Activated CD8-positive, alpha-beta memory T cell treated with anti-CD3 and anti-CD28 coated beads for 1 hour (primary cell): ENCODE measurements around the gene USP27X.

Experiments
- DNase-seq, 2 donors: peaks; one replicate each; pipeline ENCODE4 v3.0.0-alpha.2; 2020; ENCODE audit warnings: low read depth in 1 of 2; ENCODE audit errors: extremely low read depth in 1 of 2

Gene USP27X

DNA sequence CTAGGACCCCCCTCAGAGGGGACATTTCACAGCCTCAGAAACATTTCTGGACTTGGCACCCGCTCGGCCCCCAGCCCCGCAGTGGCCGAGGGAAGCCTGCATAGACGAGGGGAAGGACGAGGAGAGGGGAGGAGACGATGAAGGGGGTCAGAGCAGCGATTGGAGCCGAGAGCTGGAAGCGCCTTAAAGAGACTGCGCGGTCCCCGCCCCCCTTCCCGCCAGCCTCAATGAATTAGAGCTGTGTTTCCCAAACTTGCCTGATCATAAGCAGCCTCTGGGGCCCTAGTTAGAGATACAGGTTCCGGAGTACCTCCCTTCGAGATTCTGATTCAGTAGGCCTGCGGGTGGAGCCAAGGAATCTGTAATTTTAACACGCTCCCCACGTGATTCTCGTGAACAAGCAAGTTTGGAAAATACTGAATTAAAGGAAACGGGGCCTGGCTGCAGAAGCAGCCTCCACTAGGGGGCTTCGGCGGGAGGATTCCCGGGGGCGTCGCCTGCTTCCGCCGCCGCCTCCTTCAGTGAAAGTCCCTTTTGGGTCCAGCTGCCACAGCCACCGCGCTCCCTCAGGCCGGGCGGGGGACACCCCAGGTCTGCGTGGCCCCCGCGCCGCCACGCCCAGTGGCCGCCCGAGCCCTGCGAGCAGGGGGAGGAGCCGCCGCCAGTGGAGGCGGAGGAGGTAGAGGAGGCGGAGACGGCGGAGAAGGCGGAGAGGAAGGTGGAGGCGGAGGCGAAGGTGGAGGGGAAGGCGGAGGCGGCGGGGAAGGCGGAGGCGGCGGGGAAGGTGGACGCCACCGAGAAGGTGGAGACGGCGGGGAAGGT, at the start of gene USP27X:
TSS of gene USP27X (plus strand) at position 651 of the 822 bp plus-strand sequence. CDS start 824 bp downstream, outside the sequence.
- DNase-seq = peak; percentile 46 to 65

- no peak for DNase-seq
Observed at GRCh38 chrX:49838374-49838773, 40.9 kb upstream of the USP27X start.

- DNase-seq = peak in 1 of 2 donors; percentile 3
Observed at GRCh38 chrX:49840679-49841078, 38.6 kb upstream of the USP27X start.

- DNase-seq = no peak
Observed at GRCh38 chrX:49842621-49843020, 36.7 kb upstream of the USP27X start.

DNA sequence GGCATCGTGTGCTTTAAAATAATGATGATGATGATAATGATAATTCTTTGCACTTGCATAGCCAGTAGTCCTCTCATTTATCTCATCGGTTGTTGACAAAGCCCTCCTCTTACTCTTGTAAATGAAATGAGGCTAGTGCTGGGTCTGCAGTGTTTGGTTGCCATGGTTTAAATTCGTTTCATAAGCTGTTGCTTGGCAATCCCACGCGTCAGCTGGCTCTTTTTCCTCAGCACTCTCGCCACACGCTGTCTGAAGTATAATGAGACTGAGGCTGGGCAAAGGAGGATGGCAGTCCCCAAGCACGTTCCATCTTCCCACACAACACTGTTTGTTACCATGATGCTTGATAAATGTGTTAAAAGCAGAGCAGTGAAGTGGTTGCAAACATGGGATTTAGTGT, 34.7 kb upstream of the USP27X start:
- DNase-seq = no peak

DNA sequence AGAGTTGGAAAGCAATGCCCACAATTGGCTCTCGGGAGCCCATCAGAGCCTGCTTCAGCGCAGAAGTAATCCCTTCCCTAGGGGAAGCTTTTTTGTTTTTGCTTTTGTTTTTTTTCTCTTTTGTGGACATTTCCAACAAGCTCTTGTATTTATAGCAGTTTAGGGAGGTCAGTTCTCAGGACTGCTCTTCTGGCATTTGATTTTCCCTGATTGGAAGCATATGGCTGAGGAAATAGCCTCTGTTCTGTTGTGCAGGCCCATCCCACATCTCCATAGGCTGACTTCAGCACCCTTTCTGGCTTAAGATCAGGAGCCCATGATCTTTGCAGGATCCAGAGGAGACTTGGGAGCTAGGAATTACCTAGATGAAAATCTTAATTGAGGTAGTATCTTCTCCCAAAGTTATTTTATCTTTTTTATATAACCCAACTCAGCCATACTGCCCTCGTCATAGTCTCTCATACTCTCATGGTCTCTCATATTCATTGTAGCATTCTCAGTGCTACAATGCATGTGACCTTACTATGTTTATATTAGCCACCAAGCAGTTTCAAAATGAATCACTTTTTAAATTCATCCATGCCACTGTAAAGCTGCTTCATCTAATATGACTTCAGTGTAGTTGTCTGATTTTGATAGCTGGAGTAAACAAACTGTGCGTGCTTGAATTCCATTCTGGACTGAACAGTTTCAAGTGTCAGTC, 33.4 kb upstream of the USP27X start:
- no peak for DNase-seq

- DNase-seq = no peak
Observed at GRCh38 chrX:49846522-49846921, 32.8 kb upstream of the USP27X start.

GRCh38 chrX:49848275-49848674, 31.0 kb upstream of the USP27X start:
- no peak for DNase-seq

- DNase-seq = no peak
Observed at GRCh38 chrX:49850028-49850427, 29.3 kb upstream of the USP27X start.

DNA sequence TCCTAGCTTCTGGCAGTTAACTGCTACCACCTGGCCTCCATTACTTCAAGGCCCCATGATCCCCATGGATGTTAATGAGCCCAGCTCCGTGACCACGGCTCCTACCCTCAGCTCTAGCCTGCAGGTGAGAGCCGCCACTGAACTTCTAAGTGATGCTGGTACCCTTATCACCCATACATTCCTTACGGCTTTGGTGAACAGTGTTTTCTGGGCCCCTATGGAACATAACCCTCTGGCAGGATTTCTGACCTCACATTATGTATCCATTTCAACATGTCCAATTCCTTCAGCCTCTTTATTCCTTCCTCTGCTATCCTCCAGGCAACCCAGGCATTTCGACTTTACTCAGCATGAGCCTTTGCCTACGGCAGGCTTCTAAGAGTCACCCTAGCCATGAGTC, 25.6 kb upstream of the USP27X start:
- DNase-seq = no peak

- DNase-seq = no peak
Observed at GRCh38 chrX:49856819-49857218, 22.5 kb upstream of the USP27X start.

GRCh38 chrX:49858341-49858740, 20.9 kb upstream of the USP27X start:
- DNase-seq = no peak

DNA sequence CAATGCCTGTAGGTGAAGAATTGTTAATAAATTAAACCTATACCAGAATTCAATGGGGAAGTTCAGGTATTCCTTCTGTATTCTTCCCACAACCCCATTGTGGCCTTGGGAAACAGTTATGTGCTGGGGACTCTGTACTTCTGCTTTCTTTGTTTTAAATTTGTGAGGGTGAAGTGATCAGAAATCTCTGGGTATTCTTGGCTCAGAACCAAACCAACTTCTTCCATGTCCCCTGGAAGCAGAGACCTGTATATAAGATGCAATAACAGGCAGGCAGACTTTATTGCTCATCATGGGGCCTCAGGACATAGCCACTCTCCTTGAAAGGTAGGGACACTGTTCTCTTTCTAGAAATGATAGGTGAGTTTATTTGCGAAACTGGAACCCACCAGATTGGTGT, 19.8 kb upstream of the USP27X start:
- no peak for DNase-seq

DNA sequence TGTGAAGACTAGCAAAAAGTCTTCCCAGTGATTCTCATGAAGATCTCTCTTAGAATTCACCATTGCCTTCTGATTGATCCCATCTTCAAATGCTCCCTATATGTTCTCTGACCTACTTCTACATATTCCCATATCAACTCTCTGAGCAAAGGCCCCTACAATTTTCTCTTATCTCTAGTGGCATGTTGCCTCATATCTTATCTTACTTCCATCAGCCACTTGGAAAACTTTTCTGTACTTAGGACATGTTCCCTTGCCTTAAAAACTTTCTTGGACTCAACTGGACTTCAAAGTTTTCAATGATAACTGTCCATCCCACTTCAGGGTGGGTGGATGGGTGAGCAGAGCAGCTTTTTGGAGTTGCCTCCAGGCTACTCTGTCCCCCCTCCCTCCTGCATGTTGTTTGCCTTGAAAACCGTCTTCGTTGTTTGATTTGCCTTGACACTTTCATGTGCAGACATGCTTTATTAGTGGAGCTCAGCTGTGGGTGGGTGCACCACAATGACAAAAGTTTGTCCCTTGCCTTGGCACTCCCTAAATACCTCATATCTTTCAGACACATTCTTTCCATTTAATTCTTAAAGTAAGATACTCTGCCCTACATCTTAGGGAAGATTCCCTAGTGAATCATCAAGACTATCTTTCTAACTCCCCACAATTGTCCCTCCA, 18.3 kb upstream of the USP27X start:
- DNase-seq = no peak

DNA sequence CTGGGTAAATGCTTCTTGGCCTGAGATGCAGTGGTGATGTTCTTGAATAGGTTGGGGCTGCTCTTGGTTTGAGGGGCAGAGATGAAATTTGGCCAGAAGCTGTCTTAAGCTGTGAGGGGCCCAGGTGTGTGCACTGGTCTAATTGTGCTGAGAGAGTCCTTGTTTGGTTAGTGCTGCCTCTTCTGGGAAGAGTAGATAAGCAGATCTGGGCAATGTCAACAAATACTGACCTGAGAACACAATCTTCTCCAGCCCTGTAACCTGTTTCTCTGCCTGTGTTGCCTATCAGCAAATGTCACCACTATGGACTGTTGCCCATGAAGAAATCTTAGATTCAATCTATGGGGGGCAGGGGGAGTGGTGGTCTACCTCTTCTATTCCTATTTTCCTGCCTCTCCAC, 17.2 kb upstream of the USP27X start:
- no peak for DNase-seq

- no peak for DNase-seq
Observed at GRCh38 chrX:49868739-49869138, 10.5 kb upstream of the USP27X start.

GRCh38 chrX:49876750-49877149, 2.5 kb upstream of the USP27X start:
- DNase-seq = no peak

- DNase-seq = no peak
Observed at GRCh38 chrX:49877397-49878101, 1.7 kb upstream of the USP27X start.

- no peak for DNase-seq
Observed at GRCh38 chrX:49878128-49878833, 1.0 kb upstream of the USP27X start.

DNA sequence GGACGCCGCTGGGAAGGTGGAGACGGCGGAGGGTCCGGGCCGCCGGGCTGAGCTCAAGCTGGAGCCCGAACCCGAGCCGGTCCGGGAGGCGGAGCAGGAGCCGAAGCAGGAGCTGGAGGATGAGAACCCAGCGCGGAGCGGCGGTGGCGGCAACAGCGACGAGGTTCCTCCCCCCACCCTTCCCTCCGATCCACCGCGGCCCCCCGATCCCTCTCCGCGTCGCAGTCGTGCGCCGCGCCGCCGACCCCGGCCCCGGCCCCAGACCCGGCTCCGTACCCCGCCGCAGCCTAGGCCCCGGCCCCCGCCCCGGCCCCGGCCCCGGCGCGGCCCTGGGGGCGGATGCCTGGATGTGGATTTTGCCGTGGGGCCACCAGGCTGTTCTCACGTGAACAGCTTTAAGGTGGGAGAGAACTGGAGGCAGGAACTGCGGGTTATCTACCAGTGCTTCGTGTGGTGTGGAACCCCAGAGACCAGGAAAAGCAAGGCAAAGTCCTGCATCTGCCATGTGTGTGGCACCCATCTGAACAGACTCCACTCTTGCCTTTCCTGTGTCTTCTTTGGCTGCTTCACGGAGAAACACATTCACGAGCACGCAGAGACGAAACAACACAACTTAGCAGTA, 483 bp downstream of the USP27X start:
- DNase-seq = no peak
